ENCODE measurements around the gene PFDN6.

GRCh38 chr6:33290459-33290858 lies 1.1 kb downstream of the PFDN6 start:
- TF ChIP-seq CTCF (IDR thresholded peaks at IDR 0.05; ENCODE audit: low read depth, low read length), result no peak
- no peak for TF ChIP-seq EZH2phosphoT487 (IDR thresholded peaks at IDR 0.05; ENCODE audit: low read depth)
